Stimulated activated CD8-positive, alpha-beta memory T cell treated with anti-CD3 and anti-CD28 coated beads, Interleukin-4, amount 100 ng/mL, for 4 hours (primary cell): Measurements from ENCODE around the gene SAT2.

Experiments
- DNase-seq, 2 donors: peaks; one replicate each; pipeline ENCODE4 v3.0.0-alpha.2; 2020; ENCODE audit warnings: low read depth in 2 of 2, low spot score in 1 of 2

SAT2 gene

DNA sequence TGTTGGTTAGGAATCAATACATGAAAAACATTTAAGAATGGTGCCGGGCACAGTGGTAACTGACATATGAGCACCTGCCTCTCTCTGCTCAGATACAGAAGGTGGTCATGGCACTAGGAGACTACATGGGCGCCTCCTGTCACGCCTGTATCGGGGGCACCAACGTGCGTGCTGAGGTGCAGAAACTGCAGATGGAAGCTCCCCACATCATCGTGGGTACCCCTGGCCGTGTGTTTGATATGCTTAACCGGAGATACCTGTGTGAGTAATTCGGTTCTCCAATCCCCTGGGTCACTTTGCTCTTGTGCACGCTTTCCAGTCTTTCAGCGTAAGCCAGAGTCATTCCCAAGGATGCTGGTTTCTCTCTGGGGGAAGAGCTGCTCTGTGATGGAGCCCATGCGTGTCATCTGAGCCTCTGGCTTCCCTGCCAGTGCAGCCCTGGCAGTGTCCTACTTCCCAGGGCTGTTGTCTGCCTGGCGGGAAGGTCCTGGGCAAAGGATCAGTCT, 51.1 kb downstream of the SAT2 start:
- no peak for DNase-seq
